SK-N-SH (cell line): ENCODE results near the gene SEL1L2.

Source experiments
- CHD2 ChIP-seq: fragments of 150-350 bp; IDR thresholded peaks from 2 replicates; pipeline ENCODE4 v1.6.1; 2018; ENCODE audit warnings: low read length; ENCODE audit not compliant: partially characterized antibody
- EP300 ChIP-seq, 2 experiments: IDR thresholded peaks; 2 replicates each; pipeline versions ENCODE4 v1.4.0 to v1.6.1; 2012; ENCODE audit warnings: borderline replicate concordance in 1 of 2, low read depth in 1 of 2, low read length in 1 of 2
- GABPA ChIP-seq: IDR thresholded peaks from 2 replicates; pipeline ENCODE4 v1.4.0; 2012; ENCODE audit warnings: low read depth, mild to moderate bottlenecking
- GATA2 ChIP-seq: sonication (generic); formaldehyde crosslinking; IDR thresholded peaks from 2 replicates; pipeline ENCODE4 v1.5.0; 2020; ENCODE audit warnings: mild to moderate bottlenecking, missing genetic modification reagents
- MXI1 ChIP-seq: IDR thresholded peaks from 2 replicates; pipeline ENCODE4 v1.6.1; 2012; ENCODE audit warnings: mild to moderate bottlenecking, low read depth, low read length, improper control_type of control experiment
- POLR2AphosphoS5 ChIP-seq: IDR thresholded peaks from 2 replicates; pipeline ENCODE4 v1.6.1; 2012; ENCODE audit warnings: low read depth, low read length
- RAD21 ChIP-seq: IDR thresholded peaks from 2 replicates; pipeline ENCODE4 v1.6.1; 2012; ENCODE audit warnings: mild to moderate bottlenecking, low read length
- TAF1 ChIP-seq: IDR thresholded peaks from 2 replicates; pipeline ENCODE4 v1.6.1; 2012; ENCODE audit warnings: low read depth, mild to moderate bottlenecking, low read length, moderate library complexity, borderline replicate concordance
- YY1 ChIP-seq: IDR thresholded peaks from 2 replicates; pipeline ENCODE4 v1.4.0; 2012; ENCODE audit warnings: low read depth, mild to moderate bottlenecking
- TF ChIP-seq, protein P1 (sequence below): IDR thresholded peaks from 2 replicates; pipeline ENCODE4 v1.4.0; 2012; ENCODE audit warnings: low read depth
- TF ChIP-seq, protein P2 (sequence below): fragments of 200-600 bp; sonication (generic); IDR thresholded peaks from 2 replicates; pipeline ENCODE4 v1.6.1; 2017; ENCODE audit warnings: antibody characterized with exemption, mild to moderate bottlenecking, moderate library complexity

DNA sequence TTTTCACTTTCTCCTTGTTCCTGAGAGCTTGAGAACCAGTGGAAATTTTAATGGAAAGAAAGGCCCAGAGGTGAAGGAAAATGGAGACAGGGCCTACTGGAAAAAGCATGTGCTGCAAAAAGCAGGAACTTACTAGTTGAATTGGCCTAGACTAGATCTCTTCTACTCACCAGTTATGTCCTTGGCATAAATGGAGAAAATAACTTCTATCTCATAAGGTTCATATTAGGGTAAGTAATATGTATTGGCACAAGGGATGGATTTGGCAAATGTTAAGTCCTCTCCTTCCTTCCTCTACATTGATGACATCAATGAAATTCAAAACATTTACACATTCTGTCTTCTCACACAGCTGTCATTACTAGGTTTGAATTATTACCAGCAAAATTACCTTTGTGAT, 131.5 kb downstream of the SEL1L2 start:
- no peak for TF ChIP-seq MXI1
- TF ChIP-seq, protein P1, sequence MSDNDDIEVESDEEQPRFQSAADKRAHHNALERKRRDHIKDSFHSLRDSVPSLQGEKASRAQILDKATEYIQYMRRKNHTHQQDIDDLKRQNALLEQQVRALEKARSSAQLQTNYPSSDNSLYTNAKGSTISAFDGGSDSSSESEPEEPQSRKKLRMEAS = no peak
- TF ChIP-seq, protein P2, sequence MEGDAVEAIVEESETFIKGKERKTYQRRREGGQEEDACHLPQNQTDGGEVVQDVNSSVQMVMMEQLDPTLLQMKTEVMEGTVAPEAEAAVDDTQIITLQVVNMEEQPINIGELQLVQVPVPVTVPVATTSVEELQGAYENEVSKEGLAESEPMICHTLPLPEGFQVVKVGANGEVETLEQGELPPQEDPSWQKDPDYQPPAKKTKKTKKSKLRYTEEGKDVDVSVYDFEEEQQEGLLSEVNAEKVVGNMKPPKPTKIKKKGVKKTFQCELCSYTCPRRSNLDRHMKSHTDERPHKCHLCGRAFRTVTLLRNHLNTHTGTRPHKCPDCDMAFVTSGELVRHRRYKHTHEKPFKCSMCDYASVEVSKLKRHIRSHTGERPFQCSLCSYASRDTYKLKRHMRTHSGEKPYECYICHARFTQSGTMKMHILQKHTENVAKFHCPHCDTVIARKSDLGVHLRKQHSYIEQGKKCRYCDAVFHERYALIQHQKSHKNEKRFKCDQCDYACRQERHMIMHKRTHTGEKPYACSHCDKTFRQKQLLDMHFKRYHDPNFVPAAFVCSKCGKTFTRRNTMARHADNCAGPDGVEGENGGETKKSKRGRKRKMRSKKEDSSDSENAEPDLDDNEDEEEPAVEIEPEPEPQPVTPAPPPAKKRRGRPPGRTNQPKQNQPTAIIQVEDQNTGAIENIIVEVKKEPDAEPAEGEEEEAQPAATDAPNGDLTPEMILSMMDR = no peak
- no peak for TF ChIP-seq CHD2
- TF ChIP-seq GABPA = no peak
- TF ChIP-seq POLR2AphosphoS5 = no peak
- no peak for TF ChIP-seq TAF1
- no peak for TF ChIP-seq YY1
- no peak for TF ChIP-seq GATA2 (CRISPR knock-in tag)
- TF ChIP-seq EP300 (IDR thresholded peaks at IDR 0.05; ENCODE audit: borderline replicate concordance in 1 of 2, low read depth in 1 of 2, low read length in 1 of 2) = no peak
- TF ChIP-seq RAD21 = no peak
